ENCODE data around the gene SIGLEC15. TPM values are rescaled to one million over a fixed set of nuclear protein-coding genes. Genes with fewer than 3 reads are reported as not detected.
A peak's percentile ranks its signal among the peaks of the same experiment; 100 is the strongest.

SIGLEC15 gene
- total and polyA plus RNA-seq, 10 of the 15 experiments (the other 5 are each of a cell fraction or from before 2014, with no cell fraction given): 0.09 to 0.45 TPM; not detected in 8

DNA sequence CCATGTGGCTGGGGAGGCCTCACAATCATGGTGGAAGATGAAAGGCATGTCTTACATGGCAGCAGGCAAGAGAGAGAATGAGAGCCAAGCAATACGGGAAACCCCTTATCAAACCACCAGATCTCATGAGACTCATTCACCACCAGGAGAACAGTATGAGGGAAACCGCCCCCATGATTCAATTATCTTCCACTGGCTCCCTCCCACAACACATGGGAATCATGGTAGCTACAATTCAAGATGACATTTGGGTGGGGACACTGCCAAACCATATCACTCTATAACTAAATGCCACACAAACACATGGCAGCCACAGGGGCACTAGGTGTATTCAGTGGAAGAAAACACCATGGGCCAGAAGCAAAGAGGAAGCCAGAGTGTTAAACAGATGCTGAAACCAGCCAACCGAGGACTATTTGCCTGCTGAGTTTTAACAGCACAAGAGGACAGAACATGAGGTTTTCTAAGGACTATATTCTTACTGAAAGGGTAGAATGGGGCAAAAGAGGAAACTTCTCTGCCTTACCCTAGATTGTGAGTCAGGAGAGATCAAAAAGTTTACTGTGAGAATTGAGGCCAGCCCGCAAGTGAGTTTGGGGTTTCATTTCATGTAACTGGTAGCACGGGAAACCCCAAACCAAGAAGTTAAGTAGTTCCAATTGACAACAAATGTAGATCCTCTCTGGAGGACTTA, 49.2 kb downstream of the SIGLEC15 start (continued):
- no peak for TF ChIP-seq BCLAF1 (IDR thresholded peaks at IDR 0.05)
- TF ChIP-seq TARDBP (IDR thresholded peaks at IDR 0.05; ENCODE audit: borderline replicate concordance): no peak
- peak; percentile 72 for TF ChIP-seq NBN (IDR thresholded peaks at IDR 0.05)
- TF ChIP-seq GATAD2B (conservative IDR thresholded peaks at IDR 0.05; ENCODE audit: low read depth): peak; percentile 79; the same call in 1 of the 2 replicates
- TF ChIP-seq JUNB (IDR thresholded peaks at IDR 0.05): peak; percentile 34
- no peak for TF ChIP-seq HDGF (IDR thresholded peaks at IDR 0.05)
- no peak for TF ChIP-seq KDM1A (IDR thresholded peaks at IDR 0.05; ENCODE audit: borderline replicate concordance)
- peak; percentile 46 for TF ChIP-seq RELA (IDR thresholded peaks at IDR 0.05; ENCODE audit: borderline replicate concordance, partially characterized antibody)
- no peak for TF ChIP-seq CEBPB (IDR thresholded peaks at IDR 0.05; ENCODE audit: borderline replicate concordance in 1 of 2, low read depth in 2 of 2, low read length in 2 of 2)
- TF ChIP-seq CEBPZ (IDR thresholded peaks at IDR 0.05; ENCODE audit: low read depth, low read length): no peak
- no peak for TF ChIP-seq SIX5 (IDR thresholded peaks at IDR 0.05; ENCODE audit: low read depth, low read length, severe bottlenecking)
- no peak for TF ChIP-seq HCFC1 (IDR thresholded peaks at IDR 0.05; ENCODE audit: low read length)
- TF ChIP-seq PRDM15 (CRISPR knock-in tag; IDR thresholded peaks at IDR 0.05): no peak
- TF ChIP-seq USF1 (IDR thresholded peaks at IDR 0.05; ENCODE audit: borderline replicate concordance, extremely low read length, insufficient read depth, low read depth, low read length): no peak
- peak; percentile 34; the same call in 1 of the 2 replicates for TF ChIP-seq EED (IDR thresholded peaks at IDR 0.05; ENCODE audit: low read depth)
- TF ChIP-seq RB1 (IDR thresholded peaks at IDR 0.05; ENCODE audit: borderline replicate concordance): no peak
- no peak for TF ChIP-seq ZZZ3 (IDR thresholded peaks at IDR 0.05; ENCODE audit: control insufficient read depth, insufficient read length, low read depth)
- TF ChIP-seq ZNF622 (IDR thresholded peaks at IDR 0.05): no peak

Measured in GM12878 (cell line).